Thyroid gland (tissue), 4 donors: Measurements from ENCODE around the gene RAPGEFL1.

Source experiments
- POLR2A ChIP-seq, 2 donors: fragments of 450-650 bp; IDR thresholded peaks; one replicate each; pipeline ENCODE4 v1.6.1; 2017; ENCODE audit warnings: antibody characterized with exemption in 2 of 2, mild to moderate bottlenecking in 2 of 2, moderate library complexity in 1 of 2
- TF ChIP-seq, protein P1 (sequence below), 6 experiments: fragments of 200-600 bp in 3 of 6; fragments of 450-650 bp in 3 of 6; sonication (generic) in 3 of 6; IDR thresholded peaks; one replicate each; pipeline ENCODE4 v1.5.1; 2016 to 2019; ENCODE audit warnings: antibody characterized with exemption in 6 of 6, mild to moderate bottlenecking in 2 of 6, inconsistent platforms in 1 of 6, moderate library complexity in 1 of 6

- TF ChIP-seq, protein P1, sequence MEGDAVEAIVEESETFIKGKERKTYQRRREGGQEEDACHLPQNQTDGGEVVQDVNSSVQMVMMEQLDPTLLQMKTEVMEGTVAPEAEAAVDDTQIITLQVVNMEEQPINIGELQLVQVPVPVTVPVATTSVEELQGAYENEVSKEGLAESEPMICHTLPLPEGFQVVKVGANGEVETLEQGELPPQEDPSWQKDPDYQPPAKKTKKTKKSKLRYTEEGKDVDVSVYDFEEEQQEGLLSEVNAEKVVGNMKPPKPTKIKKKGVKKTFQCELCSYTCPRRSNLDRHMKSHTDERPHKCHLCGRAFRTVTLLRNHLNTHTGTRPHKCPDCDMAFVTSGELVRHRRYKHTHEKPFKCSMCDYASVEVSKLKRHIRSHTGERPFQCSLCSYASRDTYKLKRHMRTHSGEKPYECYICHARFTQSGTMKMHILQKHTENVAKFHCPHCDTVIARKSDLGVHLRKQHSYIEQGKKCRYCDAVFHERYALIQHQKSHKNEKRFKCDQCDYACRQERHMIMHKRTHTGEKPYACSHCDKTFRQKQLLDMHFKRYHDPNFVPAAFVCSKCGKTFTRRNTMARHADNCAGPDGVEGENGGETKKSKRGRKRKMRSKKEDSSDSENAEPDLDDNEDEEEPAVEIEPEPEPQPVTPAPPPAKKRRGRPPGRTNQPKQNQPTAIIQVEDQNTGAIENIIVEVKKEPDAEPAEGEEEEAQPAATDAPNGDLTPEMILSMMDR (IDR thresholded peaks at IDR 0.05) = no peak
- TF ChIP-seq POLR2A (IDR thresholded peaks at IDR 0.05) = no peak
Measured at GRCh38 chr17:40145476-40145875, 31.8 kb upstream of the RAPGEFL1 start.
